ENCODE data around the gene ALAD. TPM values are rescaled to one million over a fixed set of nuclear protein-coding genes. Genes with fewer than 3 reads are reported as not detected.

The ALAD gene
- total RNA-seq, 1 donor from 2014 or later, result 83.6 TPM

Other genes with a start within 250 kb of the ALAD start
- gene FKBP15, start 180.0 kb downstream of the ALAD start, total RNA-seq, result 36.4 TPM
- 13.2 TPM for gene SLC31A1, start 179.7 kb downstream of the ALAD start, total RNA-seq
- gene CDC26, start 125.7 kb downstream of the ALAD start, total RNA-seq, result 28.2 TPM
- 16.3 TPM for gene PRPF4, start 125.6 kb downstream of the ALAD start, total RNA-seq
- not detected for gene RNF183, start 97.9 kb downstream of the ALAD start, total RNA-seq
- gene WDR31, start 61.0 kb downstream of the ALAD start, total RNA-seq, result 4.6 TPM
- gene BSPRY, start 51.7 kb downstream of the ALAD start, total RNA-seq, result 0.22 TPM
- gene HDHD3, start 24.3 kb downstream of the ALAD start, total RNA-seq, result 11.6 TPM
- 20.6 TPM for gene POLE3, start 9.4 kb upstream of the ALAD start, total RNA-seq
- gene C9orf43, start 9.5 kb upstream of the ALAD start, total RNA-seq, result 0.45 TPM
- 43.1 TPM for gene RGS3, start 62.4 kb upstream of the ALAD start, total RNA-seq

All from sciatic nerve (tissue), 1 donor.